Transverse colon (tissue), 4 donors: ENCODE results near the gene VSX2. TPM values are rescaled to one million over a fixed set of nuclear protein-coding genes. Genes with fewer than 3 reads are reported as not detected.

Experiments
- DNase-seq: peaks from one replicate; pipeline ENCODE4 v3.0.0-alpha.2; 2019
- H3K27ac ChIP-seq, 4 donors: fragments of 200-600 bp; sonication (generic); 2 replicates each; pipeline ENCODE4 v1.5.1; 2016 to 2018; ENCODE audit warnings: inconsistent platforms in 4 of 4
- H3K27me3 ChIP-seq: fragments of 200-600 bp; sonication (generic); 2 replicates; pipeline ENCODE4 v1.5.1; 2017; ENCODE audit warnings: inconsistent platforms
- H3K36me3 ChIP-seq, 4 donors: fragments of 200-600 bp; sonication (generic); 2 replicates each; pipeline ENCODE4 v1.5.1; 2017 to 2019; ENCODE audit warnings: inconsistent platforms in 4 of 4
- H3K4me1 ChIP-seq, 4 donors: fragments of 200-600 bp; sonication (generic); 2 replicates each; pipeline ENCODE4 v1.5.1; 2017 to 2020; ENCODE audit warnings: inconsistent platforms in 4 of 4
- H3K4me3 ChIP-seq, 4 donors: fragments of 200-600 bp; sonication (generic); 1 replicate in 1 of 4; 2 replicates in 3 of 4; pipeline versions ENCODE4 v1.5.1 to v1.6.1; 2017 to 2019; ENCODE audit warnings: inconsistent platforms in 4 of 4
- H3K9me3 ChIP-seq, 2 donors: fragments of 200-600 bp; sonication (generic); 2 replicates each; pipeline ENCODE4 v1.5.1; 2017 to 2019; ENCODE audit warnings: inconsistent platforms in 2 of 2
- EP300 ChIP-seq: sonication (generic); formaldehyde crosslinking; IDR thresholded peaks from one replicate; pipeline ENCODE4 v1.6.1; 2017; ENCODE audit warnings: antibody characterized with exemption, low read depth
- POLR2A ChIP-seq: fragments of 450-650 bp; IDR thresholded peaks from one replicate; pipeline ENCODE4 v1.6.1; 2016; ENCODE audit warnings: antibody characterized with exemption, mild to moderate bottlenecking, moderate library complexity
- POLR2AphosphoS5 ChIP-seq, 3 donors: sonication (generic); formaldehyde crosslinking; IDR thresholded peaks; one replicate each; pipeline ENCODE4 v1.6.1; 2016; ENCODE audit warnings: antibody characterized with exemption in 3 of 3
- WGBS, 2 donors: methylation state at CpG; one replicate each; pipeline ENCODE4 v1.1.5; 2018; ENCODE audit warnings: low coverage in 1 of 2; 5-methylcytosine and 5-hydroxymethylcytosine counted together
- in situ Hi-C, 4 donors: fragments of 200-750 bp; cut with MboI; loops; one replicate each; pipeline versions ENCODE4 v1.15.0 to v1.15.1; 2017; ENCODE audit warnings: low sequenced_read_pairs in 3 of 4, low pct_ligation_motif_present in 1 of 4, low pct_unique_long_range_greater_than_20kb in 1 of 4
- intact Hi-C: fragments of 100-400 bp; cut with DNase I; formaldehyde crosslinking; loops from one replicate; pipeline ENCODE4 v1.15.1; 2023; ENCODE audit warnings: low total_unique reads
- total RNA-seq, 4 donors: library from RNA; depleted of rRNA; stranded (reverse); fragments of >200 nt; gene quantifications; one replicate each; pipeline ENCODE4 v1.1.0, GENCODE V29; 2016
- TF ChIP-seq, protein P1 (sequence below), 5 experiments: fragments of 200-600 bp in 3 of 5; fragments of 450-650 bp in 2 of 5; sonication (generic) in 3 of 5; IDR thresholded peaks; 1 replicate in 2 of 5; 2 replicates in 3 of 5; pipeline ENCODE4 v1.5.1; 2016 to 2017; ENCODE audit warnings: antibody characterized with exemption in 5 of 5, inconsistent platforms in 3 of 5, mild to moderate bottlenecking in 2 of 5, moderate library complexity in 1 of 5

VSX2 gene
- total RNA-seq, 4 donors from 2014 or later, result not detected

DNA sequence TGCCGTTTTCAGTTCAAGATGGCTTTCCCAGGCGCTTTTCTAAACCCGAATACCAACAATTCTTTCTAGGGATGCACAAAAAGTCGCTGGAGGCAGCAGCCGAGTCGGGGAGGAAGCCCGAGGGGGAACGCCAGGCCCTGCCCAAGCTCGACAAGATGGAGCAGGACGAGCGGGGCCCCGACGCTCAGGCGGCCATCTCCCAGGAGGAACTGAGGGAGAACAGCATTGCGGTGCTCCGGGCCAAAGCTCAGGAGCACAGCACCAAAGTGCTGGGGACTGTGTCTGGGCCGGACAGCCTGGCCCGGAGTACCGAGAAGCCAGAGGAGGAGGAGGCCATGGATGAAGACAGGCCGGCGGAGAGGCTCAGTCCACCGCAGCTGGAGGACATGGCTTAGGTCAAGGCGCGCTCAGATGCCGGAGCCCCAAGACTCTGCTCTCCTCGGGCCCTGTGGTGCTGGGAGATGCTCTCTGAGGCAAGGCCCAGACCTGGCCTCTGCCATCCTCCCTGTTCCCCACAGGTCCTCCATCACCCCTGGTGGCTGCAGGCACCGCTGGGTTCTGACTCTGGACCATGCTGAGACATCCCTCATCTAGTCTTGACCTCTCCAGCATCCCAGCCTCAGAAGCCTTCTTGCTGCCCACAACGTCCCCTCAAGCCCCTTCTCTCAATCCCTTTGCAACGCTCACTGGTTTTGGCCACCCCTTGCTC is 21.4 kb downstream of the VSX2 start:
- 84 to 94% methylated on average over 3 to 29 of the region's 29 CpGs for WGBS, 2 donors
- no peak for DNase-seq
- TF ChIP-seq, protein P1, sequence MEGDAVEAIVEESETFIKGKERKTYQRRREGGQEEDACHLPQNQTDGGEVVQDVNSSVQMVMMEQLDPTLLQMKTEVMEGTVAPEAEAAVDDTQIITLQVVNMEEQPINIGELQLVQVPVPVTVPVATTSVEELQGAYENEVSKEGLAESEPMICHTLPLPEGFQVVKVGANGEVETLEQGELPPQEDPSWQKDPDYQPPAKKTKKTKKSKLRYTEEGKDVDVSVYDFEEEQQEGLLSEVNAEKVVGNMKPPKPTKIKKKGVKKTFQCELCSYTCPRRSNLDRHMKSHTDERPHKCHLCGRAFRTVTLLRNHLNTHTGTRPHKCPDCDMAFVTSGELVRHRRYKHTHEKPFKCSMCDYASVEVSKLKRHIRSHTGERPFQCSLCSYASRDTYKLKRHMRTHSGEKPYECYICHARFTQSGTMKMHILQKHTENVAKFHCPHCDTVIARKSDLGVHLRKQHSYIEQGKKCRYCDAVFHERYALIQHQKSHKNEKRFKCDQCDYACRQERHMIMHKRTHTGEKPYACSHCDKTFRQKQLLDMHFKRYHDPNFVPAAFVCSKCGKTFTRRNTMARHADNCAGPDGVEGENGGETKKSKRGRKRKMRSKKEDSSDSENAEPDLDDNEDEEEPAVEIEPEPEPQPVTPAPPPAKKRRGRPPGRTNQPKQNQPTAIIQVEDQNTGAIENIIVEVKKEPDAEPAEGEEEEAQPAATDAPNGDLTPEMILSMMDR (IDR thresholded peaks at IDR 0.05), result no peak
- no peaks in the 10 kb centered on the region for H3K36me3 ChIP-seq
- no peak overlapping the region for H3K27ac ChIP-seq
- in situ Hi-C loops (no loop called here), intact Hi-C loops (no loop called here)
- H3K9me3 ChIP-seq, result no peaks in the 10 kb centered on the region
- peaks cover 19% of the 10 kb centered on the region for H3K27me3 ChIP-seq
- peaks cover 5 to 15% (median 14%) of the 10 kb centered on the region in 4 donors for H3K4me1 ChIP-seq
- no peak overlapping the region for H3K4me3 ChIP-seq

DNA sequence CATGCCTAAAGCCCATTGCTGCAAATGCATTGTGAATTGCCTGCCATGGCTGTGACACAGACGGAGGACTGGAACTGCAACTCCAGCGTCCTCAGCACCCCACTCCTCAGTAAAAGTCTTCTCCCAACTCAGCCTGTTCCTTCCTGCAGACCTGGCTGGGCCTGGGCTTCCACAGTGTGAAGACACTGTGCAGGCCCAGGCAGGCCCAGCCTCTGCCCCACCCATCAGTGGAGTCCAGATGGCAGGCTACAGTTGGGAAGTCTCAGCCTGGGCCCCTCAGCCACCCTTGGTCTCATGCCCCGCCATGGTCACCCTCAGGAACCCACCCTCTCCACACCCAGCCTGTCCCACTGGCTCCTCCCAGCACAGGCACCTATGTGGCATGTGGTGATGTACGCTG is 22.0 kb downstream of the VSX2 start:
- in situ Hi-C loops, result no loop called here
- H3K4me3 ChIP-seq, result no peak overlapping the region
- no peaks in the 10 kb centered on the region for H3K36me3 ChIP-seq
- peaks cover 5 to 15% (median 14%) of the 10 kb centered on the region in 4 donors for H3K4me1 ChIP-seq
- H3K27me3 ChIP-seq, result peaks cover 19% of the 10 kb centered on the region
- no peak overlapping the region for H3K27ac ChIP-seq
- intact Hi-C loops, result no loop called here
- H3K9me3 ChIP-seq, result no peaks in the 10 kb centered on the region
- DNase-seq, result no peak
- TF ChIP-seq POLR2A, result no peak
- no peak for TF ChIP-seq POLR2AphosphoS5 (IDR thresholded peaks at IDR 0.05)
- TF ChIP-seq, protein P1 (IDR thresholded peaks at IDR 0.05), result no peak
- TF ChIP-seq EP300, result no peak
- WGBS, 2 donors, result 64% methylated on average over 4 of the region's 4 CpGs; no CpG with 5 or more reads in 1 of the 2 donors

DNA sequence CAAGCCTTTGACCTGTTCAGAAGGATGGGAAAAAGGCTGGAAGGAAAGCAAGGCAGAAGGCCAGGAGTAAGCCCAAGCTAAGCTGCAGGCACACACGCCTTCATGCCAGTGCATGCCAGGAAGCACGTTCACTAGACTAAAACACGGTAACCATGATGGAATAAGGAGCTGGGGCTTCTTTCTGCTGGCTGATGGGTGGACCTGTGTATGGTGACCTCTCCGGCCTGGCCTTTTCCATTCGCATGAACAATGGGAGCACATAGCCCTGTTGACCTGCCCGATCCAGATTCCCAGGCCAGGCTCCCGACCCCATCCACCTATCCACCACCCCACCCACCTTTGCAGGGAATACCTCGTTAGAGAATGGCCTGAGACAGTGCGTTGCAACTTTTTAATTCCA is 22.8 kb downstream of the VSX2 start:
- intact Hi-C loops, result no loop called here
- WGBS, 2 donors, result 90 to 92% methylated on average over 2 to 9 of the region's 9 CpGs

DNA sequence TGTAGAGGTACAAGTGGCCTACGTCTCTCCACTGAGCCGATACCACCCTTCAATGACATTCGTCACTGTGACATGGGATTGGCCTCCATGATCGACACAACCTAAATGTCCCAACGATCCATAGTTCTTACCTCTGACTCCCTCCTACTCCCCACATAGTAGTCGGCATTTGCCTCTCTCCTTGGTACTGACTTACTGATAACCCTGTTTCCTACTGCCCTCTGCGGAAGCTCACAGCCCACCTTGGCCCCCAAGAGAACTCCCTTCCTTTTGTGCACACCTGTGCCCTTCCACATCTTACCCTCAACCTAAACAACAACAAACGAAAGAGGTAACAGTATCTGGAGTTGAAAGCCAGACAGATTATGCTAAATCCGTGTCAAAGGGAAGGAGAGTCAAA is 23.9 kb downstream of the VSX2 start:
- in situ Hi-C loops, result no loop called here
- WGBS, 2 donors, result 85 to 86% methylated on average over 8 to 9 of the region's 9 CpGs

More for the DNA sequence above, 22.8 kb downstream of the VSX2 start:
- no peak for DNase-seq
- Histone ChIP-seq H3K36me3 (no peaks in the 10 kb centered on the region), H3K27me3 (peaks cover 19% of the 10 kb centered on the region), H3K4me1 (peaks cover 2 to 12% (median 10%) of the 10 kb centered on the region in 4 donors), H3K9me3 (no peaks in the 10 kb centered on the region), H3K4me3 (no peak overlapping the region), H3K27ac (no peak overlapping the region)
- TF ChIP-seq POLR2AphosphoS5 (IDR thresholded peaks at IDR 0.05) (no peak), POLR2A (no peak), EP300 (no peak)
- in situ Hi-C loops, result no loop called here

More for the DNA sequence above, 23.9 kb downstream of the VSX2 start:
- Histone ChIP-seq H3K27me3 (peaks cover 12% of the 10 kb centered on the region), H3K4me1 (peaks cover 0 to 3% (median 2%) of the 10 kb centered on the region in 4 donors), H3K27ac (no peak overlapping the region), H3K4me3 (no peak overlapping the region), H3K36me3 (no peaks in the 10 kb centered on the region), H3K9me3 (no peaks in the 10 kb centered on the region)
- DNase-seq, result no peak
- intact Hi-C loops, result no loop called here
- TF ChIP-seq EP300 (no peak), POLR2A (no peak), POLR2AphosphoS5 (IDR thresholded peaks at IDR 0.05) (no peak)
- TF ChIP-seq, protein P1 (IDR thresholded peaks at IDR 0.05), result no peak
